HG03135 (cell line): Measurements from ENCODE around the gene PEF1.

Experiments used
- ATAC-seq: cut with Tn5 transposase; IDR thresholded peaks from one replicate; pipeline ENCODE4 v1.9.1; 2021; ENCODE audit warnings: mild to moderate bottlenecking, moderate library complexity; ENCODE audit not compliant: unreplicated experiment

Gene PEF1

GRCh38 chr1:31644560-31645273 is at the start of gene PEF1:
PEF1 (minus strand) TSS chr1:31644876; CDS start chr1:31644864, 12 bp downstream.
- peak; percentile 88 for ATAC-seq

GRCh38 chr1:31693231-31693630 is 48.6 kb upstream of the PEF1 start:
- no peak for ATAC-seq

GRCh38 chr1:31691951-31692350 is 47.3 kb upstream of the PEF1 start:
- no peak for ATAC-seq

- no peak for ATAC-seq
Observed at GRCh38 chr1:31691446-31691845, 46.8 kb upstream of the PEF1 start.

GRCh38 chr1:31690921-31691320 is 46.2 kb upstream of the PEF1 start:
- ATAC-seq: no peak

- ATAC-seq: no peak
Observed at GRCh38 chr1:31689854-31690253, 45.2 kb upstream of the PEF1 start.

- no peak for ATAC-seq
Observed at GRCh38 chr1:31689379-31689778, 44.7 kb upstream of the PEF1 start.

GRCh38 chr1:31688233-31688918 is 43.7 kb upstream of the PEF1 start:
- ATAC-seq: no peak

- ATAC-seq: no peak
Observed at GRCh38 chr1:31687601-31688000, 42.9 kb upstream of the PEF1 start.

GRCh38 chr1:31685795-31686194 is 41.1 kb upstream of the PEF1 start:
- no peak for ATAC-seq

- ATAC-seq: no peak
Observed at GRCh38 chr1:31683997-31684396, 39.3 kb upstream of the PEF1 start.

- no peak for ATAC-seq
Observed at GRCh38 chr1:31681415-31681814, 36.7 kb upstream of the PEF1 start.

GRCh38 chr1:31679676-31680230 is 35.1 kb upstream of the PEF1 start:
- no peak for ATAC-seq

- no peak for ATAC-seq
Observed at GRCh38 chr1:31679091-31679490, 34.4 kb upstream of the PEF1 start.

GRCh38 chr1:31678681-31679080 is 34.0 kb upstream of the PEF1 start:
- no peak for ATAC-seq

GRCh38 chr1:31677949-31678348 is 33.3 kb upstream of the PEF1 start:
- no peak for ATAC-seq

GRCh38 chr1:31677401-31677800 is 32.7 kb upstream of the PEF1 start:
- no peak for ATAC-seq

- no peak for ATAC-seq
Observed at GRCh38 chr1:31675756-31676155, 31.1 kb upstream of the PEF1 start.

- no peak for ATAC-seq
Observed at GRCh38 chr1:31675161-31675560, 30.5 kb upstream of the PEF1 start.

GRCh38 chr1:31674626-31675025 is 29.9 kb upstream of the PEF1 start:
- no peak for ATAC-seq

- ATAC-seq: no peak
Observed at GRCh38 chr1:31673433-31673832, 28.8 kb upstream of the PEF1 start.

GRCh38 chr1:31672986-31673385 is 28.3 kb upstream of the PEF1 start:
- ATAC-seq: no peak
